MCF 10A (cell line): ENCODE results near the gene FANCL. TPM values are rescaled to one million over a fixed set of nuclear protein-coding genes. Genes with fewer than 3 reads are reported as not detected.

Experiments used
- BruUV-seq: library from RNA; stranded (reverse); fragments of 400-500 nt; replicated peaks from 2 replicates; lab custom pipeline; 2021; lab: Mats Ljungman, UMichigan
- CTCF ChIA-PET: fragments of 300-600 bp; sonication (Branson Sonifier 250); formaldehyde crosslinking; extraction: SDS; loops from one replicate; lab custom pipeline; 2021; ENCODE audit warnings: antibody characterized with exemption, inconsistent platforms; lab: Yijun Ruan, JAX
- POLR2A ChIA-PET: fragments of 300-600, 350-650 bp; sonication (Branson Sonifier 250); formaldehyde crosslinking; extraction: SDS; loops from one replicate; lab custom pipeline; 2020; ENCODE audit warnings: antibody characterized with exemption, inconsistent platforms; lab: Yijun Ruan, JAX
- DNase-seq: peaks from one replicate; pipeline ENCODE4 v3.0.0-alpha.2; 2018; ENCODE audit not compliant: unreplicated experiment
- H3K27ac Mint-ChIP-seq: one replicate; pipeline ENCODE4 v1.8.0; 2022; ENCODE audit warnings: mild to moderate bottlenecking, low read depth, mixed read lengths; ENCODE audit not compliant: unreplicated experiment
- H3K27me3 Mint-ChIP-seq: one replicate; pipeline ENCODE4 v1.8.0; 2022; ENCODE audit warnings: mixed read lengths; ENCODE audit not compliant: insufficient read depth, unreplicated experiment
- H3K36me3 Mint-ChIP-seq: one replicate; pipeline ENCODE4 v1.8.0; 2022; ENCODE audit warnings: mild to moderate bottlenecking, moderate library complexity, mixed read lengths; ENCODE audit not compliant: insufficient read depth, unreplicated experiment
- H3K4me1 Mint-ChIP-seq: one replicate; pipeline ENCODE4 v1.8.0; 2022; ENCODE audit warnings: mixed read lengths; ENCODE audit not compliant: insufficient read depth, unreplicated experiment
- H3K4me3 Mint-ChIP-seq: one replicate; pipeline ENCODE4 v1.8.0; 2022; ENCODE audit warnings: mild to moderate bottlenecking, moderate library complexity, mixed read lengths; ENCODE audit not compliant: unreplicated experiment
- H3K9me3 Mint-ChIP-seq: one replicate; pipeline ENCODE4 v1.8.0; 2022; ENCODE audit warnings: mixed read lengths; ENCODE audit not compliant: unreplicated experiment
- CTCF ChIP-seq: fragments of 200-600 bp; IDR thresholded peaks from one replicate; pipeline ENCODE4 v1.8.0; 2022; ENCODE audit warnings: antibody characterized with exemption, mild to moderate bottlenecking; ENCODE audit not compliant: unreplicated experiment
- intact Hi-C: fragments of 100-400 bp; cut with micrococcal nuclease; formaldehyde crosslinking; loops from 2 replicates; pipeline ENCODE4 v1.14.1; 2022
- total RNA-seq: library from RNA; stranded (reverse); gene quantifications from 2 replicates; pipeline ENCODE4 v1.2.3, GENCODE V29; 2022

The FANCL gene
- total RNA-seq, 1 experiment from 2014 or later = 10.8 TPM

GRCh38 chr2:58204195-58204959 lies 36.7 kb downstream of the FANCL start:
- intact Hi-C loops = loop anchor here (10.0 kb wide), 1 partner anchor 240 kb away; no protein-coding TSS in a partner anchor
- no TSS peak for BruUV-seq
- DNase-seq = no peak
- Mint-ChIP-seq H3K27ac (no peak overlapping the region), H3K36me3 (peaks cover 6% of the 10 kb centered on the region), H3K4me3 (no peak overlapping the region), H3K27me3 (no peaks in the 10 kb centered on the region), H3K4me1 (peaks cover 8% of the 10 kb centered on the region), H3K9me3 (no peaks in the 10 kb centered on the region)
- POLR2A ChIA-PET = interaction anchor here (0.7 kb wide), 1 partner anchor 78 kb away, joined by 3 read pairs; no protein-coding TSS in a partner anchor
- CTCF ChIA-PET = interaction anchor here (0.7 kb wide), 1 partner anchor 54 kb away, joined by 3 read pairs; no protein-coding TSS in a partner anchor
- no peak for TF ChIP-seq CTCF

- POLR2A ChIA-PET = interaction anchor here (0.6 to 1.8 kb wide), 2 partner anchors 14 to 420 kb away, joined by 3 read pairs; no protein-coding TSS in a partner anchor
- no peak for TF ChIP-seq CTCF
- Mint-ChIP-seq H3K36me3 (peaks cover 6% of the 10 kb centered on the region), H3K9me3 (no peaks in the 10 kb centered on the region), H3K4me3 (no peak overlapping the region), H3K27me3 (no peaks in the 10 kb centered on the region), H3K4me1 (peaks cover 8% of the 10 kb centered on the region), H3K27ac (no peak overlapping the region)
- CTCF ChIA-PET = no interaction called here
- intact Hi-C loops = loop anchor here (10.0 kb wide), 1 partner anchor 242 kb away; no protein-coding TSS in a partner anchor
- DNase-seq = no peak
- no TSS peak for BruUV-seq
Measured at GRCh38 chr2:58203018-58203417, 38.1 kb downstream of the FANCL start.

GRCh38 chr2:58202404-58202803 lies 38.7 kb downstream of the FANCL start:
- no TSS peak for BruUV-seq

More at GRCh38 chr2:58202404-58202803, 38.7 kb downstream of the FANCL start:
- no peak for TF ChIP-seq CTCF
- Mint-ChIP-seq H3K36me3 (peaks cover 12% of the 10 kb centered on the region), H3K27me3 (no peaks in the 10 kb centered on the region), H3K4me3 (no peak overlapping the region), H3K9me3 (no peaks in the 10 kb centered on the region), H3K27ac (no peak overlapping the region), H3K4me1 (peaks cover 8% of the 10 kb centered on the region)
- intact Hi-C loops = loop anchor here (10.0 kb wide), 1 partner anchor 242 kb away; no protein-coding TSS in a partner anchor
- CTCF ChIA-PET = interaction anchor here (0.7 kb wide), 1 partner anchor 443 kb away, joined by 4 read pairs; no protein-coding TSS in a partner anchor
- POLR2A ChIA-PET = interaction anchor here (1.8 kb wide), 1 partner anchor 13 kb away, joined by 3 read pairs; no protein-coding TSS in a partner anchor
- no peak for DNase-seq
